ENCODE results near the gene KMO.

The KMO gene

DNA sequence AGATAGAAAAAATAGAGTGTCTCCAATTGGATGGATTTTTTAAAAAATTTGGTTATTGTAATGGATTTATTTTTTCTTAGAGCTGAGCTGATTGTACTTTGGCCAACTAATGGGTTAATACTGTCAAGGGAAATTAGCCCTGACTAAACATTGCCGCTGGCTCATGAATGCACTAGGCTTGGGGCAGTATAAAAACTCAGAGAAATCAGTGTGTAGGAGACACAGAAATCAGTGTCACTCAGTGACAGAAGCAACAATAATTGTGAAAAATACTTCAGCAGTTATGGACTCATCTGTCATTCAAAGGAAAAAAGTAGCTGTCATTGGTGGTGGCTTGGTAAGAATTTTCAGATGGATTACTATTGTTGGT lies at the start of gene KMO:
KMO (plus strand) TSS at position 217 of the 370 bp plus-strand sequence; CDS start at position 284, 67 bp downstream.
- peak; percentile 26 for DNase-seq

DNA sequence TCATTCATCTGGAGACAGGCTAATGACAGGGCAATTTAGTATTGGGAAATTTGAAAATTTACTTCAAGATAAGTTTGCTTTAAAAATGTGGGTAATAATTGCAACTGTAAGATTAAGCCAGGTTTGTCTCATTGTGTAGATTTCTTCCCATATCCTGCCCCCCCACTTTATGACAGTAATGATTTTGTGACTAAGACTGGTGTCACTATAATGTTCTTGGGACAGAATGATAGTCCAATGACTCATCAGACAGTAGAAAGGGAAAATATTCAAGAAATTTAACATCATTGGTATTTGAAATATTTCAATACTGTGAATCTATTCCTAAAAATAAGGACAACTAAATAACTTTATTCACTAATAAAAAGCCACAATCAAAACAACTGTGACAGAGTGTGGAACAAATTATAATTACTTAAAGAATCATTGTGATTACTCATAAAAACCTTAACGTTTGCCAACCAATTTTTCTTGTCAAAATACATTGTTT lies 49.4 kb upstream of the KMO start:
- no peak for DNase-seq

DNA sequence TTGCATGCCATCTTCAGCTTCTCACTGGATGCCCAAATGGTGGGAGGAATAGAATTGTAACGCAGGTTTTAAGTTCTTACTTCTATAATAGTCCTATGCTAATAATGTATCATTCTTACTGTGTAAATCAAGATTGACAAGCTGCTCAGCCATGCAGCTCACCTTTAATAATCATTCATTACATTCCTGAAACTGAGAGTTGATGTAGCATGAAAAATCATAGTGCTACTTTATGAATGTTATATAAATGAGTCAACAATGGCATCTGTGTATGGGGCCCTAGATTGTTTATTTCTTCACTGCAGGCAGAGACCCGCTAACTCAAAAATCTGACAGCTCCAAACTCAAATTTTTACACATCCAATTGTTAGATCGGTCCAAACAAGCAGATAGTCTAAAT lies 47.0 kb upstream of the KMO start:
- DNase-seq = no peak

DNA sequence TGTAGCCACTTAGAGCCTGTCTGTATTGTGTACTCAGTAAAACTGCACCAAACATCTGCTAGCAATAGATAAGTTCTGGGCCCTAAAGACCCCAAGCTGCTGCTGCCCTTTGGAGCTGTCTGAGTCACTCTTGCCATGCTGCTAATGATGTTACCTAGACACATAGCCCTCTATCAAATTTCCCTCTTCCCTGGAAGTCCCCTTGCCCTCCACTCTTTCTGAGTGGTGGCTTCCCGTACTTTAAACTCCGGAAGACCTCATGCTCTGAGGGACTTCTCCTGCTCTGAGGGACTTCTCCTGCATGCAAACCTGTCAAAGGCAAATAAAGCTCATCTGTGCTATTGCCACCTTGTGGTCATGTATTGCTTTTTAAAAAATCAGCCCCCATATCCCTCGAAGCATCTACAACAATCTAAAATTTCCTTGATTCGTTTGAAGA lies 46.6 kb upstream of the KMO start:
- no peak for DNase-seq

DNA sequence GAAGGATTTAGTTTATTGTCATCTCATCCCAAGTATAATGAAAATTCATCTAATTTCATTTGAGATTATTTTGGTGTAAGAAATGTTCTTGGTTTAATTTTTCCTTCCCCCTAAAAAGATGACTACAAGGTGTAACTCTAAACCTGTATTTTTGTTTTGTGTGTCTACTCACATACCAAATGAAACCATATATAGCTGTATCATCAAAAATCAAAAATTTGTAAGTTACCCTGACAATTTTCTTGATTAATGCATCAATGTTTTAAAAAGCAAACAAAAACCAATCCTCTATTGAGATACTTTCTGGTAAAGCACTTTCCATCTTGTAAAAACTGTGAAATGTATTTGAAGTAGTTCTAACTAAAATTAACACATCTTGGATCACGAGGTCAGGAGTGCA lies 43.4 kb upstream of the KMO start:
- DNase-seq = no peak

DNA sequence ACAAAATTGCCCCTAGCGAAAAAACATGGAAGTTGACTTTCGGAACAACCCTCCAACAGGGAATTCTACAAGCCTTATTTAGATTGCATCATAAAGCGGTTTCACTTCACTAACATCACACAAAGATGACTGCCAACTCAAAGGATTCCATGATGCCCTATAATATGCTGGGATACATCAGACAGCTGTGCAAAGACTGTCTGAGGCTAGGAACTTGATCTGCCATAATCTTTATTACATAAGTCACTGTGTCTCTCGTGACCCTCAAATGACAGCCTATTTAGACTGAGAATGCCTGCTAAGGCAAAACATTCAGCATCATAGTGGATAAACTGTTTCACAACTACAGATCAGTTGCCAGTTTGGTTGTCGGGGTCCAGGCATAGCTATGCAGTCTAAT lies 36.4 kb upstream of the KMO start:
- no peak for DNase-seq

DNA sequence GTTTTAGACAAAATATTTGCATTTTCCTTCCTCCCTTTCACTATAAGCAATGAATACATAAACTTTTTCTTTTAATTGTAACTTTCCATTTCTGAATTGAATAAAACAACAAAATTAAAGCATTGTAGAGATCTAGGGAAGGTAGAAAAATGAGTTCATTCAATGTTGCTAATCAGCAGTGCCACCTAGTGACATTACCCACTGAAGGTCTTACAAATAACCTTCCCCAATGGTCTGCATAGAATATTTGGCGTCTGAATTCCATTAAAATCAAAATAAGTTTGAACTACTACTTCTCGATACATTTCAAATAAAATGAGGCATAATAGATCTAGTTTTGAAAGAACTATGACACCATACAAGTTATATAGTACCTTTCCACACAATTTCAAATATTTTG lies 32.3 kb upstream of the KMO start:
- no peak for DNase-seq

DNA sequence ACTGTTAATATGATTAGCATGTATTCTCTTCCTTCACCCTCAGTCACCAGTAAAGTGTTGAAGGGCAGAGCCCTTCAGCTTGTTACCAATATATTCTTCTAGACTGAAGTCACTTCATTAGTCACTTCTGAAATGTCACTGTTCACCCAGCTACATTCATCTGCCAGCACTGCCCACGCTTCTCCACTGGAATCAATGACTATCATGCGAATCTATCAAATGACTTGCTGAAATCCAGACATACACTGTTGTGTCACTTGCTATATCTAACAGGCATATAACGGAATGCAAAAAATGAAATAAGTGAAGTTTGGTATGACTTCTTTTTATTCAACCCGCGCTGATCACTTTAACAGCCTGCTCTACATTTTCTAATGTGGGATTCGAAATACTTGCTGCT lies 28.7 kb upstream of the KMO start:
- DNase-seq = no peak

DNA sequence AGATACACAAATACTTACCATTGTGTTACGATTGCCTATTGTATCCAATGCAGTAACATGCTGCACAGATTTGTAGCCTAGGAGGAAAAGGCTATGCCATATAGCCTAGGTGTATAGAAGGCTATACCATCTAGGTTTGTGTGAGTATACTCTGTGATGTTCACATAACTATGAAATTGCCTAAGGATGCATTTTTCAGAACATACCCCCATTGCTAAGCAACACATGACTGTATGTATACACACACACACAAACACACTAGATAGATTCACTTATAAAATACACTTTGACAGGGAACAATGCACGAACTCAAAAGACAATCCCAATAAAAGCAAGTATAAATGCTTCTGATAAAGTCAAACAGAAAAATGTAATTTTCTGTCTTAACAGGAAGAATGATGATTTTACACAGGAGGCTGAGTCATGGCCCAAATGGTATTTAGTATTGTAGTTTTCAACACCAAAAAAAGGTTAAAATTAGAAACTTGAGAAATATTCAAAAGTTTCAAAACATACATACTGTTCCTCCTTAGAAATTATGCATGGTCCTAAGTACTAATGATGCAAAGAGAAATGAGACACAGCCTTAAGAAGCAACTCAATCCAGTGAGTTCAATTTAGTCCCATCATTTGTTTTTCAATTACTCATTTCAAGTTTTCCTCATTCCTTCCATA lies 24.9 kb upstream of the KMO start:
- DNase-seq = no peak

DNA sequence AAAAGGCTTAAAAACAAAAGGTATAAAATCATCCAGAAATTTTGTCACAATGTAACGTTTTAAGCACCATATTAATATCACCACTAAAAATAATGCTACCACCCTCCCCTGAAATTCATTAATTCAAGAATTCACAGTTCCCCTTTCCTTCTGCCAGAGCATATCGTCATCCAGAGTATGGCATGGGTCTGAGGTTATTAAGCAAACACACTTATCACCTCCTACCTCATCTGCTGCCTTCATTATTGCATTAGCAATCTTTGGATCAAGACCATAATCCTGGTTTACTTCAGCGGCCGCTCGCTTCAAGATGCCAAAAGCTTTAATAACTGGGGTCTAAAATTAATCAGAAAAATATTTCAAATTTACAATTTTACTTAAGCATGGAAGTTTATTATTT lies 18.8 kb upstream of the KMO start:
- no peak for DNase-seq

DNA sequence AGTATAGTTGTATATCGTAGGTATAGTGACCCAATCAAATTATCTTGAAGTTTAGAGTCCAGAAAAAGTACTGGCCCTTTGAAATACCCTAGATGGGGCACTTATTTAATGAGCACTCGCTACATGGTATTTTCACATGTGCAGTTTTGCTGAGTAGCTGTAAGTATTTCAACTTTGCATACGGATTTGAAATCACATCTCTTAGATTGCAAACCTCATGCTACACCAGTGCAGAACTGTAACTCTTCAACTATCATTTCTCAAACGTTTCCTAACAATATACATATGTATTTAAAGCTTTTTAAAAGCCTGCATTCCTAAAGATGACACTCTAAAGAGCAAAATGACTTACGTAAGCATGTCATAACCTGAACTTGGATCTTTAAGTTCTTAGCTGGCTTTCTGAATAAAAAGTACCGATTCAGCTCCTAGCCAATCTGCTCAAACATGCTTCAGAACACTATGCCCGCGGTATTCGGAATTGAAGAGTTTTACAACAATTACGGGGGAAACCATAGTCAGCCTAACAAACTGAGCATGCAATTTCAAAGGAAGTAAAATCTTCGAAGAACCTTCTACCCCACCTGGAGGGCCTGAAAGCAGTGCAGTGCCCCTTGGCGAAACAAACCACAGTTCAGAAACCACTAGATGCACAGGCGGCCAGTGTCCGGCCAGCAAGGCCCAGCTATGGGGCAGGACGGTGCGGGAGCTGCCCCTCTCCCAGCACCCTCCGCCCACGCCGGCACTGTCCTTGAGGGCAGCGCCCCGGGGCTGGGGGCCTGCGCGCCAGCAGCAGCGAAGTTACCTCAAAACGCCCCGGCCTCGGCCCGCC lies 13.5 kb upstream of the KMO start:
- DNase-seq = no peak

DNA sequence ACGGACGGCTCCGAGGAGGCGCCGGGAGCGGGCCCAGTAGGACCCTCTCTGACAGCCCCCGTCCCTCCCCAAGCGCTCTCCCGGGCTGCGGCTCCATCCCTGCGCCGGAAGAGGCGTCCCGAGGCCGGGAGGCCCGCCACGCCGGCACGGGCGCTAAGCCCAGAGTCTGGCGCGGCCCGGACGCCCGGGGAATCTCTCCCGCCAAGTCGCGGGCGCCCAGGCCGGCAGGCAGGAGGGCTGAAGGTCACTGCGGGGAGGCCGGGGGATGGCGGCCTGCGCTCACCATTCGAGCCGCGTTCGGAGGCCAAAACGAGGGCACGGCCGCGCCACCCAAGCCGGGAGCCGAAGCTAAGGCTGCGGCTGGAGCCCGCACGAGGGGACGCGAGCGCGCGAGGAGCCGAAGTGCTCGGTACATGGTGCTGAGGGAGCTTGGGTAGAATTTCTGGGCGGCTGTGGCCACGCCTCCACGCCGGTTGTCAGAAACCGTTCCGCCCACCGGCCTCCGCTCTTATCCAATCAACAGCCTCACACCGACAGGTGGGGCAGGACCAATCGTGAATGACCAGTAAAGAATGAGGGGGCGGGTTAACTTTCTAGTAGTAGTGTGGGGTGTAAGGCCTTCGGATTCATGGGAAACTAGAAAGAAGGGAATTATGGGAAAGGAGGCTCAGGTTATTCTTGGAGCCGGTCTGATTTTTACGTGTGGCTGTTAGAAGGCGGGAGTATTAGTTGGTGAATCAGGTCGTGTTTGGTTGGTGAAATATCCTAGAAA lies 12.7 kb upstream of the KMO start, which contains the start of gene FH:
FH (minus strand) TSS at position 448 of the 772 bp plus-strand sequence; CDS start at position 415, 33 bp downstream.
- peak; percentile 95 for DNase-seq

DNA sequence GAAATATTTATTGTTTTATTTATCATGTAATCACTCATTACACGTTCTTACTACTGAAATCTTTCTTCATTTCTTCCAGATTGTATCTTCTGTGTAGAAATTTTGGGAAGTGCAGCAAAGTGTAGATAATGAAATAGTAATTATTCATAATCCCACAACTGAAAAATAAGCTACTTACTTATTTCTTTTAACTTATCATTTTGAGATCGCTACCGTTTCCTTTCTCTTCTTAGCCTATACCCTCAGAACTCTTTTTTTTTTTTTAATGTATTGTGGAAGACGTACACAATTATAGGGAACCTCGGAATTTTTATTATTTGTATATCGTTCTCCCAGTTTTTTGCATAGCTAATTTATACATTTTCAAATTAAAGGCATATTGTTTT lies 12.1 kb upstream of the KMO start:
- DNase-seq = no peak

DNA sequence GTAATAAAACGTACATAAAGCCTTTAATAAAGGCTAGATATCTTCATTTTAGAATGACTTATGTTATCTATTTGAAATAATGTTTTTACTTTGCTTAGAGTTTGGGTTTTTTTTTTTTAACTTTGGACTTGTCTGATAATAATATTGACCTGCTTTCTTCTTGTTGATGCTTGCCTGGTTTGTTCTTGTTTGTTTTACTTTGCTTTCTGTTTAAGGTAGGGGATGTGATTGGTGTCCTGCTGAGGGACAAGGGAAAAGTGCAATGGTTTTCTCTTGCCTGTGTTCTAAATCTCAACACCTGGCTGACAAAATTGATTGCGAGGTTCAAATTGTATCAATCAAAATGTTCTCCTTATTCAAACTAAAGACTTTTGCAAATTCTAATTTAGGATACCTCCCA lies 10.5 kb upstream of the KMO start:
- DNase-seq = no peak

DNA sequence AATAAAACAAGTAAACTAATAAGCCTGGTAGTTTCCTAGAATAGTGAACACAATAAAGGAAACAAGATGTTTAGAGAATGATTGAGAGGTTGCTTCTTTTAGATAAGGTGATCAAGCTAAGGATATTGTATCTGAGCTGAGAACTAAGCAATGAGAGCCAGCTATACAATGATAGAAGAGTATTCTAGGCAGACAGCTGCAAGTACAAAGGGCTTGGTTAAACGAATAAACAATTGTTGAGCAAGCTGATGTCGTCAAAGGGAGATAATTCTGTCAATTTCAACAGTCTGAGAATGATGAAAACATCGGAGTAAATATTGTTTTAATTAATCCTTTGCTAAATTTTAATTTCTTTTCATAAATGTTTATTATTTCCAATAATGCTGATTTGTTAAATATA lies 7.2 kb upstream of the KMO start:
- no peak for DNase-seq

DNA sequence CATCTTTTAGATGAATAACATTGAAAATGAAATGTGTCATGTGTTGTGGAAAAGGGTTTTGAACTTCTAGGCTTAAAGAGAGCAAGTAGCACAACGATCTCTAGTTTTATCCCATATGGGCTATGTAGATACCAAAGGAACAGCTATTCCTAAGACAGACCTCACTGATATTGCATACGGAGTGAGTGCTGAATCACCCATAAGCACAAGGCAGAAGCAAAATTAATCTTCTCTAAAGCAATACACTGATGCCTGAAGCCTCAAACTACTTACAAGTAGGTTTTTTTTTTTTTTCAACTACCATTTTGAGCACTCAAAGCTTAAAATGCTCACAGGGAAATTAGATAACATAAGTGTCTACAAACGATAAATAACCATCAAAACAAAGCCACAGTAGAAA lies 5.0 kb upstream of the KMO start:
- no peak for DNase-seq

DNA sequence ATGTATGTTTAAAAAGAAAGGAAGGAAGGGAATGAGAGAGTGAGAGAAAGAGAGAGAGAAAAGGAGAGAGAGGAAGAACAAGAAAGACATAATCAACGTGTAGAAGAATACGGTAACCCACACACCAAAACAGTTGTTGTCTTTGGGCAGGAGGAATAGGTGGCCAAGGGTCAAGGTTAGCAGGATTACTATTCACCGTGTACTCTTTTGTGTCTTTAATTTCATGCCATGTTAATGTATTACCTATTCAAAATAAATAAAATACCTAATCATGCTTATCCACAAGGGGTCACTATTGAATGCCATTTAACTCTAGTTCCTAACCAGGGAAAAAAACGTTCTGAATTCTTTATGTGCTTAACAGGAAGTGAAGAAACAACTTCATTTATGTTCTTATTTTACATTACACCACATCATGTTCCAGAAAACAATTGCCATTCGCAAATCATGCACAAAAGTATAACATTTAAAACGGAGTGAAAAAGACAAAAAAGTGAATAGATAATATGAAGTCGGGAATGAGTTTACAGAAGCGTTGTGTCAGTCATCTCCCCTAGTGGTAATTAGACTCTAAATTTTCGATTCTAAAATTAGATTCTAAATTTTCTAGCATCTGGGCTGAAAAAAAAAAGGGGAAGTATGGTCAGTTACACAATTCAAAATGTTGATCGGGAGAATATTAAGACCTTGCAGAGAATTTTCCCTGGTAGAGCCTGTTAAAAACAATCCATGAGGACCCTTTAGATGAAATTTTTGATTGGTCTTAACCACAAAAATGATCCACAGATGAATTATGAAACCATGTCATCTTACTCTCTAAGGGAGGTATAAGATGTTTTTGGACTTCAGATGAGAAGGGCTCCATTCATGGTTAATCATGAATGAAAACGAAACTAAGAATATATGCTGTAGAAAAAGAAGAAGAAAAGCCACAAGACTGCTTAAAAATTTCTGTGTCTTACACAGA lies 700 bp upstream of the KMO start:
- DNase-seq = no peak

DNA sequence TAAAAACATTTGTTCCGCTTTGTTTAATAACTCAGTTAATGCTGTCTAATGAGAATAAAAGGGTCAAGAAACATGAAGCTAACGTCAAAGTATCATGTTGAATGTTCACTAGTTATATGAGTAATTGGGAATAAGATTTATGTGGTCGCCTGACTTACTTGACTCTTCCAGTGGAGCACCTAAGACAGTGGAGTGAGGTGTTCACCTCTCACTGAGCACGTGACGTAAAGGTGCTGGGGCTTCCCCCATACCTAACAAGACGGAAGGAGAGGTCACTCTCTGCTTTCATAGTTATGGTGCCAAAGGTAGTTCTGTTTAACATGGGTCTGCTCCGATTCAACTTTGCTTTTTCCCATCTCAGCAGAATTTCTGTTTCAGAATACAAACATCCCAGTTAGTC lies 686 bp downstream of the KMO start:
- DNase-seq = peak; percentile 77

DNA sequence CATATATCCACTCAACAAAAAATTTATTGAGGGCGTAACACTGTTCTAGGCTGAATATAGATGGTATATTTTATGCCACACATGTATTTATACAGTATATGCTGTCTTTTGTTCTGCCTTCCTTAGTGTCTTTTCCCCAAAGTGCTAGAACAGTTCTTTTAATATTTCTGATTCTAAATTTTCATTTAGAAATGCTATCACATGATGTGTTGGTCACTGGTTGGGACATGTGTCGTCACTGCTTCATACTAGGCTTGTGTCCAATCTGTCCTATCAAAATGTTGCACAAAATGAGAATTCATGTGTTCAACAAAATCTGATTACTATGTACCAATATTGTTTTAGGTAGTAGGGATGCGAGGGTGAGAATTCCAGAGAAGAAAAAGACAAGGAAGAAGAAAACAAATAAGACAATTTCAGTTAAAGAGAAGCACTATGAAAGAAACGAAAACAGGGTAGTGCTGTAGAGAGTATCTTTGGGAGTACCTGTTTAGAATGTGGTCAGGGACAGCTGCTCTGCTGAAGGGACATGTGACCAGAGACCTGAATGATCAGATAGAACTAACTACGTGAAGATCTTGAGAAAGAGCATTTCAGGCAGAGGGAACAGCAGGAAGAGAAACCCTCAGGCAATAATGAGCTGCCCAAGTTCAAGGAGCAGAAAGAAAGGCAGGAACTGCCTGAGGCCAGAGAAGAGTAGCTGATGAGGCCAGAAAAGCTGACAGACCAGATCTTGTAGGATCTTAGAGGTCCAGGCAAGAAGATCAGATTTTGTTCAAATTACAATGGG lies 1.3 kb downstream of the KMO start:
- DNase-seq = peak; percentile 29

DNA sequence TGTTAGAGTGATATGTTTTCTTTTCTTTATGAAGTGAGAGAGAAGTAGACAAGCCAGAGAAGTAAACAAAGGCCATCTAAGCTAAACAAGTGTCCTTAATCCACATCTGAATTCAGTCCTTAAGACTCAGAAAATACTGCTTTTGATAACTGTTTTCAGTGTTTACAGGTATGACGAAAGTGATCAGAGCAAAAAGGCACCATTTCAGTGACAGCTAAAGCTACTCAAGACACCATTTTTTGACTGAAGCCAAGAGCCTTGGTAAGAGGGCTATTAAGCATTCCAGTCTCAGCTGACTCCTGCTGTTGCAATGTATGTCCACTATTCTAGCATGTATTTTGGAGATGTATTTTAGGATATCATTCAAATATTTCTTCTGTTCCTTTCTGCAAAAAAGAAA lies 4.1 kb downstream of the KMO start:
- DNase-seq = no peak

DNA sequence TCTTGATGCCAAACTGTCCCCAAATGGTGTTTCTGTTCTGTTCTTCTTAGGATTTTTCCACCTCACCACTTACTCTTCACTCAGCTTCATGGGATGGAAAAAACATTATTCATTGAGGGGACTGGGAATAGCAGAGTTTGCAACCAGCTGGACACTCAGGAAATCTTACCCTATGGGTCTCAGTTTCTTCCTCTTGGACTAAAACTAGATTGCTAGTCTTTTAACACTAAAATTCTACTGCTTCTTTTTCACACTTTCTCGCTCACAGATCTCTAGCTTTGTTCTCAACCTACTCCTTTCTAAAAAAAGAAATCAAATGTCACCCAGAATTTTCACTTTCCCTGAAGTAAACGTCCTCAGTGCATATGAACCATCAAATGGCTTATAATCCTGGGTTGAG lies 4.8 kb downstream of the KMO start:
- DNase-seq = no peak
